GM19238 (cell line): ENCODE results near the gene SUSD6.

Source experiments
- DNase-seq: peaks from one replicate; pipeline ENCODE4 v3.0.0; 2011; ENCODE audit warnings: low spot score; ENCODE audit not compliant: insufficient read length

The SUSD6 gene

GRCh38 chr14:69671365-69672030 is 60.1 kb downstream of the SUSD6 start:
- no peak for DNase-seq

- DNase-seq: no peak
These were observed 61.0 kb downstream of the SUSD6 start for GRCh38 chr14:69672356-69672755.

- DNase-seq: no peak
These were observed 61.7 kb downstream of the SUSD6 start for GRCh38 chr14:69673104-69673503.

- DNase-seq: no peak
These were observed 62.3 kb downstream of the SUSD6 start for GRCh38 chr14:69673578-69674305.

- DNase-seq: no peak
These were observed 63.3 kb downstream of the SUSD6 start for GRCh38 chr14:69674546-69675244.

- DNase-seq: no peak
These were observed 63.8 kb downstream of the SUSD6 start for GRCh38 chr14:69675245-69675583.

GRCh38 chr14:69675877-69676416 is 64.6 kb downstream of the SUSD6 start:
- no peak for DNase-seq

GRCh38 chr14:69676723-69677122 is 65.3 kb downstream of the SUSD6 start:
- no peak for DNase-seq

GRCh38 chr14:69680297-69680696 is 68.9 kb downstream of the SUSD6 start:
- no peak for DNase-seq

- DNase-seq: no peak
These were observed 70.7 kb downstream of the SUSD6 start for GRCh38 chr14:69682136-69682535.

GRCh38 chr14:69682621-69683263 is 71.3 kb downstream of the SUSD6 start:
- DNase-seq: no peak

- no peak for DNase-seq
These were observed 72.6 kb downstream of the SUSD6 start for GRCh38 chr14:69683971-69684370.

- DNase-seq: no peak
These were observed 73.2 kb downstream of the SUSD6 start for GRCh38 chr14:69684461-69685217.

- no peak for DNase-seq
These were observed 73.8 kb downstream of the SUSD6 start for GRCh38 chr14:69685218-69685616.

GRCh38 chr14:69685716-69686115 is 74.3 kb downstream of the SUSD6 start:
- no peak for DNase-seq

GRCh38 chr14:69687606-69688298 is 76.4 kb downstream of the SUSD6 start:
- DNase-seq: no peak

- DNase-seq: no peak
These were observed 76.9 kb downstream of the SUSD6 start for GRCh38 chr14:69688299-69688649.

- DNase-seq: no peak
These were observed 78.6 kb downstream of the SUSD6 start for GRCh38 chr14:69690042-69690441.

GRCh38 chr14:69692594-69692993 is 81.2 kb downstream of the SUSD6 start:
- DNase-seq: no peak

- no peak for DNase-seq
These were observed 81.7 kb downstream of the SUSD6 start for GRCh38 chr14:69693145-69693544.
